Bronchial epithelial cell (primary cell): ENCODE results near the gene DPM2. TPM values are rescaled to one million over a fixed set of nuclear protein-coding genes. Genes with fewer than 3 reads are reported as not detected.

Experiments
- DNase-seq: peaks from one replicate; pipeline ENCODE4 v3.0.0-alpha.2; 2010; ENCODE audit warnings: low read depth
- FAIRE-seq: peaks from 2 replicates; lab custom pipeline; 2011; peaks lifted over from hg19 to GRCh38; lab: Jason Lieb, UNC
- H3K27me3 ChIP-seq: 2 replicates; pipeline ENCODE4 v1.5.1; 2011; ENCODE audit warnings: low read length; ENCODE audit not compliant: control insufficient read depth, insufficient read depth
- H3K36me3 ChIP-seq: 2 replicates; pipeline ENCODE4 v1.5.1; 2011; ENCODE audit warnings: low read length; ENCODE audit not compliant: control insufficient read depth, insufficient read depth
- H3K4me3 ChIP-seq: 2 replicates; pipeline ENCODE4 v1.5.1; 2011; ENCODE audit warnings: mild to moderate bottlenecking, low read depth, low read length, control low read depth
- CTCF ChIP-seq: IDR thresholded peaks from 2 replicates; pipeline ENCODE4 v1.5.1; 2011; ENCODE audit warnings: mild to moderate bottlenecking, moderate library complexity, low read length, control low read depth, inconsistent platforms; ENCODE audit not compliant: insufficient read depth, severe bottlenecking
- total RNA-seq: library from RNA; depleted of rRNA; stranded (reverse); fragments of >200 nt; gene quantifications from 2 replicates; pipeline ENCODE4 v1.2.1, GENCODE V29; 2014

DPM2 gene
- total RNA-seq, 1 donor from 2014 or later: 11.8 TPM

GRCh38 chr9:127885508-127886281 lies 52.0 kb downstream of the DPM2 start:
- H3K36me3 ChIP-seq: peaks cover 16% of the 10 kb centered on the region
- TF ChIP-seq CTCF: no peak
- DNase-seq (no peak), FAIRE-seq (no peak)
- H3K4me3 ChIP-seq: no peak overlapping the region
- H3K27me3 ChIP-seq: no peaks in the 10 kb centered on the region

Other genes starting within 250 kb of the DPM2 start
- under 0.01 TPM in 1 of 2 replicates, not detected in the other for gene CFAP157, start 230.9 kb downstream of the DPM2 start, total RNA-seq
- gene PTRH1, start 222.2 kb downstream of the DPM2 start, total RNA-seq: 26.6 and 58.9 TPM in 2 replicates
- gene TTC16, start 221.8 kb downstream of the DPM2 start, total RNA-seq: not detected in 2 replicates
- gene TOR2A, start 202.6 kb downstream of the DPM2 start, total RNA-seq: 1.8 and 4.6 TPM in 2 replicates
- 0.26 TPM in 1 of 2 replicates, not detected in the other for gene SH2D3C, start 159.2 kb downstream of the DPM2 start, total RNA-seq
- 78.5 and 81.7 TPM in 2 replicates for gene CDK9, start 151.8 kb downstream of the DPM2 start, total RNA-seq
- gene FPGS, start 135.0 kb downstream of the DPM2 start, total RNA-seq: 46.9 and 70.0 TPM in 2 replicates
- gene ENG, start 83.2 kb downstream of the DPM2 start, total RNA-seq: 0.13 and 2.4 TPM in 2 replicates
- 19.0 and 54.0 TPM in 2 replicates for gene AK1, start 60.2 kb downstream of the DPM2 start, total RNA-seq
- 18.2 and 18.4 TPM in 2 replicates for gene ST6GALNAC6, start 38.3 kb downstream of the DPM2 start, total RNA-seq
- 21.3 and 21.8 TPM in 2 replicates for gene ST6GALNAC4, start 20.8 kb downstream of the DPM2 start, total RNA-seq
- 2.1 and 5.1 TPM in 2 replicates for gene PIP5KL1, start 7.1 kb downstream of the DPM2 start, total RNA-seq
- 7.4 and 41.3 TPM in 2 replicates for gene EEIG1, start 43.1 kb upstream of the DPM2 start, total RNA-seq
- gene NAIF1, start 129.5 kb upstream of the DPM2 start, total RNA-seq: 10.3 and 12.4 TPM in 2 replicates
- 12.6 and 17.2 TPM in 2 replicates for gene SLC25A25, start 130.4 kb upstream of the DPM2 start, total RNA-seq
- 130 and 137 TPM in 2 replicates for gene PTGES2, start 189.9 kb upstream of the DPM2 start, total RNA-seq
- gene LCN2, start 211.6 kb upstream of the DPM2 start, total RNA-seq: 48.4 and 110 TPM in 2 replicates
- 28.2 and 29.4 TPM in 2 replicates for gene BBLN, start 222.4 kb upstream of the DPM2 start, total RNA-seq